Lung (tissue), 12 donors: Measurements from ENCODE around the gene WDR35. TPM values are rescaled to one million over a fixed set of nuclear protein-coding genes. Genes with fewer than 3 reads are reported as not detected.

Source experiments
- ATAC-seq: fragments of 200-7000 bp; cut with Tn5 transposase; one replicate; pipeline ENCODE4 v1.9.1; 2020; ENCODE audit warnings: moderate number of reproducible peaks; ENCODE audit not compliant: insufficient read depth, low FRiP score
- DNase-seq, 3 donors: peaks; one replicate each; pipeline ENCODE4 v3.0.0-alpha.2; 2013 to 2017
- H3K27ac ChIP-seq, 2 donors: one replicate each; pipeline ENCODE4 v1.5.1; 2013; ENCODE audit warnings: mild to moderate bottlenecking in 2 of 2, moderate library complexity in 2 of 2, control low read depth in 1 of 2, inconsistent platforms in 1 of 2, low read depth in 1 of 2, low read length in 1 of 2
- H3K27me3 ChIP-seq, 3 donors: one replicate each; pipeline ENCODE4 v1.5.1; 2013; ENCODE audit warnings: low read length in 2 of 3; ENCODE audit not compliant: control insufficient read depth in 3 of 3, insufficient read depth in 3 of 3
- H3K36me3 ChIP-seq, 4 donors: one replicate each; pipeline ENCODE4 v1.5.1; 2013; ENCODE audit warnings: low read length in 4 of 4, mild to moderate bottlenecking in 1 of 4, moderate library complexity in 1 of 4; ENCODE audit not compliant: control insufficient read depth in 4 of 4, insufficient read depth in 4 of 4
- H3K4me1 ChIP-seq, 5 donors: one replicate each; pipeline ENCODE4 v1.5.1; 2013; ENCODE audit warnings: low read length in 5 of 5, mild to moderate bottlenecking in 2 of 5, moderate library complexity in 1 of 5; ENCODE audit not compliant: control insufficient read depth in 5 of 5, insufficient read depth in 5 of 5
- H3K4me3 ChIP-seq: one replicate; pipeline ENCODE4 v1.5.1; 2013; ENCODE audit warnings: mild to moderate bottlenecking, control low read depth, moderate library complexity
- H3K9ac ChIP-seq, 2 donors: one replicate each; pipeline ENCODE4 v1.5.1; 2013; ENCODE audit warnings: low read length in 2 of 2, control low read depth in 1 of 2; ENCODE audit not compliant: insufficient read depth in 1 of 2
- H3K9me3 ChIP-seq, 4 donors: one replicate each; pipeline ENCODE4 v1.5.1; 2013; ENCODE audit warnings: low read length in 3 of 4, mild to moderate bottlenecking in 1 of 4, moderate library complexity in 1 of 4; ENCODE audit not compliant: control insufficient read depth in 4 of 4, insufficient read depth in 3 of 4
- WGBS, 2 donors: extraction: QIAGEN DNeasy Blood & Tissue Kit; methylation state at CpG; one replicate each; pipeline ENCODE4 v1.1.7; 2013; 5-methylcytosine and 5-hydroxymethylcytosine counted together
- polyA plus RNA-seq, 2 donors: library from polyadenylated mRNA; stranded (reverse); fragments of 200-250 nt; gene quantifications; one replicate each; pipeline ENCODE4 v1.2.1, GENCODE V29; 2013
- total RNA-seq, 2 donors: library from RNA; depleted of rRNA in 1 of 2; stranded (reverse); fragments of >200 nt in 1 of 2; gene quantifications; one replicate each; pipeline ENCODE4 v1.2.1, GENCODE V29; 2014 to 2021
- TF ChIP-seq, protein P1 (sequence below): IDR thresholded peaks from 2 replicates; pipeline ENCODE4 v1.5.1; 2012; ENCODE audit warnings: mild to moderate bottlenecking; ENCODE audit errors: control extremely low read depth, extremely low read depth
- donor health status: control.
- donor health status: control.
- donor health status: Bipolar disorder and iron deficiency.
- donor health status: healthy.
- donor health status: DM: yes; HTN: yes; CAD: no.

Gene WDR35
- total and polyA plus RNA-seq, 4 donors: 2.8 to 25.9 (median 9.0) TPM

DNA sequence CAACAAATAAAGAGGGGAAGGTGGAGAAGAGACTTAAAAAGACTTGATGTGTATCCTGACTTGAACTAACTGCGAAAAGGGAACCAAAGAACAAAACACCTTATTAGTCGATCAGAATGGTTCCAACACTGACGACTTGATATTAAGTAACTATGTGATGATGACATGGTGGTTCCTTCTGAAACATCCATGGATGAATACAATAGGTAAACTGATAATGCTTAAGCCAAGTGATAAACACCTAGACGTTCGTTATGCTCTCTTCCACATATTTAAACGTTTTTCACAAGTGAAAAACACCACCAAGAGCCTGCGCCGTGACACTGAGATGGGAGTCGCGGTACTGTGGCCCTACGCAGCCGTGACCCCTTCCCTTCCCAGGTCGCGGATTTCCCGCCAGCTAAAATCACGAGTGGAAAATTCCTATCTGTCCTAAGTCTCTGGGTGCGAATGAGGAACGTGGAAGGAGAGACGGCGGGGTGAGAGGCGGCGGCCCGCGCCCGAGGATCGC lies 88.9 kb downstream of the WDR35 start:
- Histone ChIP-seq H3K27me3 (no peaks in the 10 kb centered on the region), H3K9ac (peak overlapping the region; percentile 99 to 100), H3K4me1 (peaks cover 5 to 41% (median 22%) of the 10 kb centered on the region in 5 donors), H3K4me3 (peak overlapping the region; percentile 74), H3K27ac (peak overlapping the region; percentile 96 to 99), H3K36me3 (peaks cover 0 to 12% (median 0%) of the 10 kb centered on the region in 4 donors), H3K9me3 (no peaks in the 10 kb centered on the region)
- WGBS, 2 donors: 0 to 1% methylated on average over 26 of the region's 26 CpGs
- DNase-seq: peak in 2 of 3 donors; percentile 54 to 63
- TF ChIP-seq, protein P1, sequence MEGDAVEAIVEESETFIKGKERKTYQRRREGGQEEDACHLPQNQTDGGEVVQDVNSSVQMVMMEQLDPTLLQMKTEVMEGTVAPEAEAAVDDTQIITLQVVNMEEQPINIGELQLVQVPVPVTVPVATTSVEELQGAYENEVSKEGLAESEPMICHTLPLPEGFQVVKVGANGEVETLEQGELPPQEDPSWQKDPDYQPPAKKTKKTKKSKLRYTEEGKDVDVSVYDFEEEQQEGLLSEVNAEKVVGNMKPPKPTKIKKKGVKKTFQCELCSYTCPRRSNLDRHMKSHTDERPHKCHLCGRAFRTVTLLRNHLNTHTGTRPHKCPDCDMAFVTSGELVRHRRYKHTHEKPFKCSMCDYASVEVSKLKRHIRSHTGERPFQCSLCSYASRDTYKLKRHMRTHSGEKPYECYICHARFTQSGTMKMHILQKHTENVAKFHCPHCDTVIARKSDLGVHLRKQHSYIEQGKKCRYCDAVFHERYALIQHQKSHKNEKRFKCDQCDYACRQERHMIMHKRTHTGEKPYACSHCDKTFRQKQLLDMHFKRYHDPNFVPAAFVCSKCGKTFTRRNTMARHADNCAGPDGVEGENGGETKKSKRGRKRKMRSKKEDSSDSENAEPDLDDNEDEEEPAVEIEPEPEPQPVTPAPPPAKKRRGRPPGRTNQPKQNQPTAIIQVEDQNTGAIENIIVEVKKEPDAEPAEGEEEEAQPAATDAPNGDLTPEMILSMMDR: no peak
- no peak for ATAC-seq

DNA sequence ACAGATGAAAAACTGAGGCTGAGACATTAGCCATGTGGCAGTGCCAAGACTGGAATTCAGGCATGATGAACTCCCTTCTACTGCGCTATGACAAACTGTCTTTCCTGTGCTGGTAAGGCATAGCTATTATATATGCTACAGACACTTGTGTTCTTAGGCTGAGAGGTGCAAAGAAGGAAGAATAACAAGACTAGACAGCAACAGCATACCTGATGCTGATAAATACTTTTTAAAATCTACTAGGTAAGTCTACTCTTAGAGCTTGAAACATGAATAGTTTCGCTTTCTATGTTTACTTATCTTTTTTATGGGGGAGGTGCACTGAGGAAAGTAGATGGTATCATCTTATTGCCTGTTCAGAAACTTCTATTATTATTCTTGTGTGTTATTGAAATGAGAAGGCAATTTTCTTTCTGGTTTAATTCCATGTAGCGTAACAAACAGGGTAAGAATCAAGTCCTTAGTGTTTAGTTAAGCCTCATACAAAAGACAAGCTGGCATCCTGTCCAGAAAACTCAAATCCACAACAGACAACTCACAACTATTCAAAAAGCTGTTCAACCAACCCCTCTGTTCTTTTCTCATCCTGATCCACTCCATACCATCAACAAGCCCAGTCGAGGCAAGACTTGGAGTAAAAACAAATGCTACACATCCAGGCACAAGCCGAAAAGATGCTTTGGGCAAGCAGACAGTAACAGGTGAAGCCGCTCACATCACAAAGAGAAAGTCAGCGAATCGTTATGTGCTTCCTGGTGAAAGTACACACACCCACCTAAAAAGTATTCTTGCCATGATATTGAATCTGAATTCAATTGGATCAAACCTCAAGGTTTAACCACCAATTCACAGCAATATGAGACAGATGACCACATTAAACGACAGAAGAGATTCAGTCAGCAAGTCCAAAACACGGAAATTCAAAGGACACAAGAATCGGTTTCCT lies 89.6 kb downstream of the WDR35 start:
- Histone ChIP-seq H3K9ac (peak overlapping the region; percentile 99 to 100), H3K9me3 (no peaks in the 10 kb centered on the region), H3K4me1 (peaks cover 5 to 41% (median 26%) of the 10 kb centered on the region in 5 donors), H3K4me3 (peak overlapping the region; percentile 74), H3K27ac (peak overlapping the region; percentile 34 to 99), H3K36me3 (peaks cover 0 to 12% (median under 1%) of the 10 kb centered on the region in 4 donors), H3K27me3 (no peaks in the 10 kb centered on the region)
- peak in 2 of 3 donors; percentile 14 to 26 for DNase-seq
- ATAC-seq: no peak
- 26 to 34% methylated on average over 11 of the region's 11 CpGs for WGBS, 2 donors
- TF ChIP-seq, protein P1: no peak

DNA sequence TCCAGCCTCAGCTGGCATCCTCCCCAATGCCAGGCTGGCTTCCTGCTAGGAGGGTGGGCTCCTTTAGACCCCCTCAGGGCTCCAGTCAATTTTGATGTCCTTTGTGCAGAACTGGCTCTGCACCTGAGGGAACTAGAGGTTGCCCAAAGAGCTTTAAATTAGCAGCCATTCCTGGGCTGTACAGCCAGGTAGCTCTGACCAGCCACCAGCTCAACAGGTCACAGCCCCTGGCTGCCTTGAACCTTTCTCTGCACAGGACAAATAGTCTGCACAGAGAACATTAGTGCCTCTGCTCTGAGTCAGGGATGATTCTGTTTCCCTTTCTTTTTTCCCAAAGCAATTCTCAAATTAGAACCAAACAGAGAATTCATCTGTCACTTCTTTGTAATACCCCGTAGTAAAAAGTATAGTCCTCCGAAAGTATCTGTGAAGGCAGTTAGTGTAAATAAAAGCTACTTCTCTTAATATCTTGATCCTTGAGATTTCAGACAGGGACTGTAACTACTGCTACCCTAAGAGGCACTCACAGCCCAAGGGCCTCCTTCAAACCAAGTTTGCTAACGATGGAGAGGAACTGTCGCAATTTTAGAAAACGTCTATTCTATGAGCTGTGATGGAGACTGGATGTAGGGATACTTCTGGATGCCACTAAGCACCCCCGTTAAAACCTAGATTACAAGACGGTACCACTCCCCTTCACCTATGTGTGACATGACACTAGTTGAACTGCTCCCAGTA lies 91.1 kb downstream of the WDR35 start:
- no peak overlapping the region for H3K9ac ChIP-seq
- peaks cover 5 to 41% (median 27%) of the 10 kb centered on the region in 5 donors for H3K4me1 ChIP-seq

More for the DNA sequence above, 91.1 kb downstream of the WDR35 start:
- Histone ChIP-seq H3K27me3 (no peaks in the 10 kb centered on the region), H3K4me3 (no peak overlapping the region), H3K27ac (no peak overlapping the region), H3K36me3 (peaks cover 0 to 12% (median under 1%) of the 10 kb centered on the region in 4 donors), H3K9me3 (no peaks in the 10 kb centered on the region)
- TF ChIP-seq, protein P1: no peak
- DNase-seq (no peak), ATAC-seq (no peak)
- 54 to 58% methylated on average over 7 of the region's 7 CpGs for WGBS, 2 donors
